Karpas-422 (cell line): ENCODE measurements around the gene CMTM5. TPM values are rescaled to one million over a fixed set of nuclear protein-coding genes. Genes with fewer than 3 reads are reported as not detected.

Experiments
- DNase-seq: peaks from one replicate; pipeline ENCODE4 v3.0.0-alpha.2; 2015
- H2AFZ ChIP-seq: fragments of 200-600 bp; sonication (generic); 2 replicates; pipeline ENCODE4 v1.6.1; 2014; ENCODE audit warnings: antibody characterized with exemption, low read length, mixed read lengths
- H3K27ac ChIP-seq: fragments of 200-600 bp; sonication (generic); 2 replicates; pipeline ENCODE4 v1.5.1; 2014; ENCODE audit warnings: mild to moderate bottlenecking, low read length, moderate library complexity
- H3K27me3 ChIP-seq: fragments of 200-600 bp; sonication (generic); 2 replicates; pipeline ENCODE4 v1.6.1; 2014; ENCODE audit warnings: low read length, mixed read lengths
- H3K36me3 ChIP-seq: fragments of 200-600 bp; sonication (generic); 2 replicates; pipeline ENCODE4 v1.6.1; 2014; ENCODE audit warnings: low read length, mixed read lengths; ENCODE audit not compliant: insufficient read depth
- H3K4me1 ChIP-seq: fragments of 200-600 bp; sonication (generic); 2 replicates; pipeline ENCODE4 v1.6.1; 2014; ENCODE audit warnings: mild to moderate bottlenecking, low read length, mixed read lengths
- H3K4me2 ChIP-seq: fragments of 200-600 bp; sonication (generic); 2 replicates; pipeline ENCODE4 v1.6.1; 2014; ENCODE audit warnings: low read length, low read depth, mild to moderate bottlenecking; ENCODE audit not compliant: poor library complexity, severe bottlenecking
- H3K4me3 ChIP-seq: fragments of 200-600 bp; sonication (generic); 2 replicates; pipeline ENCODE4 v1.5.1; 2014; ENCODE audit warnings: mild to moderate bottlenecking, antibody characterized with exemption, low read length, mixed read lengths
- H3K79me2 ChIP-seq: fragments of 200-600 bp; sonication (generic); 2 replicates; pipeline ENCODE4 v1.6.1; 2014; ENCODE audit warnings: mild to moderate bottlenecking, low read length, mixed read lengths
- H3K9ac ChIP-seq: fragments of 200-600 bp; sonication (generic); 2 replicates; pipeline ENCODE4 v1.6.0; 2014; ENCODE audit warnings: low read length
- H3K9me2 ChIP-seq: fragments of 200-600 bp; sonication (generic), shearing (Covaris generic); replicated peaks from 2 replicates; pipeline ENCODE4 v1.6.0; 2014; ENCODE audit warnings: mild to moderate bottlenecking, low read length, moderate library complexity; ENCODE audit not compliant: insufficient read depth
- H3K9me3 ChIP-seq: fragments of 300-700, 200-600 bp; sonication (generic); 2 replicates; pipeline ENCODE4 v1.6.1; 2014; ENCODE audit warnings: low read length, mixed read lengths
- H4K20me1 ChIP-seq: fragments of 200-600 bp; sonication (generic); 2 replicates; pipeline ENCODE4 v1.6.1; 2014; ENCODE audit warnings: mild to moderate bottlenecking, antibody characterized with exemption, low read length, low read depth; ENCODE audit not compliant: insufficient read depth
- total RNA-seq: library from RNA; depleted of rRNA; stranded (reverse); fragments of >200 nt; shearing (Covaris generic); gene quantifications from 2 replicates; pipeline ENCODE4 v1.2.3, GENCODE V29; 2014; ENCODE audit warnings: low replicate concordance

CMTM5 gene
- total RNA-seq, 1 experiment from 2014 or later: not detected

DNA sequence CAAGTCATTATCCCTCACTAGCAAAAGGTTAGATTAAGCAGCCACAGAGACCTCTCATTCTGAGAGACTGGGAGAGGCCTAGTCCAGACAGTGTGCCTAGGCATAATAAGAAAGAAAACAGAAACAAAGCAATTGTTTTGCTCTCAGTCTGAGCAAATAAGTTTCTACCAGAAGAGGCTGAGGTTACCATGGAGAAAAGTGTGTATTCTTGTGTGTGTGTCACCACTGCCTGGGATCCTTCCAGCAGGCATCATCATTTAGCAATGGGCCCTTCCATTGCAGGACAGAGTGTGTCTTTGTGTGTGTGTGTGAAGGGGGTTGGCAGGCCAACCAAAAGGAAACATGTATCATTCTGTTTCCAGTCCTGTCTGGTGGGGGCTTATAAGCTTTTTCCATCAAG is 15.5 kb upstream of the CMTM5 start:
- no peak for DNase-seq
- H3K9me3 ChIP-seq: no peaks in the 10 kb centered on the region
- no peaks in the 10 kb centered on the region for H3K4me1 ChIP-seq
- H2AFZ ChIP-seq: no peak overlapping the region
- H4K20me1 ChIP-seq: no peaks in the 10 kb centered on the region
- no peaks in the 10 kb centered on the region for H3K9me2 ChIP-seq
- H3K36me3 ChIP-seq: no peaks in the 10 kb centered on the region
- H3K27ac ChIP-seq: no peak overlapping the region
- H3K9ac ChIP-seq: no peak overlapping the region
- no peak overlapping the region for H3K4me3 ChIP-seq
- no peaks in the 10 kb centered on the region for H3K27me3 ChIP-seq
- H3K4me2 ChIP-seq: no peak overlapping the region
- H3K79me2 ChIP-seq: no peaks in the 10 kb centered on the region

DNA sequence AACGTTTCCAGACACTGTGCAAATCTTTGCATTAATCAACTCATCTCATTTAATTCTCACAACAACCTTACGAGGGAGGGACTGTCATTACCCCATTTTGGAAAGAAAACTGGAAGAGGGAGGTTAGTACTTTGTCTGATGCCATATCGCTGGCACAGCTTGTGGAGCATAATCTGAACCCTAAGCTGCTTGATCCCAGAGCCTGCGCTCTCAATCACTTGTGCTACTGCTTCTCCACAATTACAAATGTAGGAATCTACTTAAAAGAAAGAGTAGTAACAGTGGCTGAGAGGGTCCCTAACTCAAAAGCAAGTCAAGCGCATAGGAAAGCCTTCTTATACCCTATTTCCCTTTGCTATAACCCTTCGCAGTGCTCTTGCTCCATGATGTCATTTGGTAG is 15.1 kb upstream of the CMTM5 start:
- H3K27ac ChIP-seq: no peak overlapping the region
- H2AFZ ChIP-seq: no peak overlapping the region
- H3K4me3 ChIP-seq: no peak overlapping the region
- no peaks in the 10 kb centered on the region for H3K79me2 ChIP-seq
- H3K36me3 ChIP-seq: no peaks in the 10 kb centered on the region
- no peaks in the 10 kb centered on the region for H4K20me1 ChIP-seq
- no peaks in the 10 kb centered on the region for H3K4me1 ChIP-seq
- H3K9me2 ChIP-seq: no peaks in the 10 kb centered on the region
- DNase-seq: no peak
- H3K9me3 ChIP-seq: no peaks in the 10 kb centered on the region
- no peaks in the 10 kb centered on the region for H3K27me3 ChIP-seq
- no peak overlapping the region for H3K9ac ChIP-seq
- H3K4me2 ChIP-seq: no peak overlapping the region

DNA sequence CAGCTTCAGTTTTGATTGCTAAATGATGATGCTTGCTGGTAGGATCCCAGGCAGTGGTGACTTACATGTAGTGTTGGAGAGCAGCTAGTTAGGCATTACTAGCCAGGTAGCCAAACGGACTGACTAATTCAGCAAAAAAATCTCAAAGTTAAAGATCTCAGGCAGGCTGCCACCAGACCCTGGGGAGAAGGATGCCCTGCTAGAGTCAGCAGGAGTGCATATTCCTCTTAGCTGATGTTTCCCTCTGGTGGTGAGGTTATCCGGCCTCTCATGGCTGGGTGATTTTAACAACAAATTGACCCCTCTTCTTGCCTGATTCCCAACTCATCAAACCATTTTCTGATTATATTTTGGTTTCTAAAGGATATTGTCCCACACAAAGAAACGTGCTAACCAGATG is 14.6 kb upstream of the CMTM5 start:
- DNase-seq: no peak
- no peaks in the 10 kb centered on the region for H3K9me2 ChIP-seq
- no peaks in the 10 kb centered on the region for H3K9me3 ChIP-seq
- H4K20me1 ChIP-seq: no peaks in the 10 kb centered on the region
- no peaks in the 10 kb centered on the region for H3K36me3 ChIP-seq
- no peak overlapping the region for H3K27ac ChIP-seq
- no peak overlapping the region for H2AFZ ChIP-seq
- H3K9ac ChIP-seq: no peak overlapping the region
- no peaks in the 10 kb centered on the region for H3K27me3 ChIP-seq
- no peak overlapping the region for H3K4me2 ChIP-seq
- H3K4me3 ChIP-seq: no peak overlapping the region
- H3K4me1 ChIP-seq: no peaks in the 10 kb centered on the region
- no peaks in the 10 kb centered on the region for H3K79me2 ChIP-seq

DNA sequence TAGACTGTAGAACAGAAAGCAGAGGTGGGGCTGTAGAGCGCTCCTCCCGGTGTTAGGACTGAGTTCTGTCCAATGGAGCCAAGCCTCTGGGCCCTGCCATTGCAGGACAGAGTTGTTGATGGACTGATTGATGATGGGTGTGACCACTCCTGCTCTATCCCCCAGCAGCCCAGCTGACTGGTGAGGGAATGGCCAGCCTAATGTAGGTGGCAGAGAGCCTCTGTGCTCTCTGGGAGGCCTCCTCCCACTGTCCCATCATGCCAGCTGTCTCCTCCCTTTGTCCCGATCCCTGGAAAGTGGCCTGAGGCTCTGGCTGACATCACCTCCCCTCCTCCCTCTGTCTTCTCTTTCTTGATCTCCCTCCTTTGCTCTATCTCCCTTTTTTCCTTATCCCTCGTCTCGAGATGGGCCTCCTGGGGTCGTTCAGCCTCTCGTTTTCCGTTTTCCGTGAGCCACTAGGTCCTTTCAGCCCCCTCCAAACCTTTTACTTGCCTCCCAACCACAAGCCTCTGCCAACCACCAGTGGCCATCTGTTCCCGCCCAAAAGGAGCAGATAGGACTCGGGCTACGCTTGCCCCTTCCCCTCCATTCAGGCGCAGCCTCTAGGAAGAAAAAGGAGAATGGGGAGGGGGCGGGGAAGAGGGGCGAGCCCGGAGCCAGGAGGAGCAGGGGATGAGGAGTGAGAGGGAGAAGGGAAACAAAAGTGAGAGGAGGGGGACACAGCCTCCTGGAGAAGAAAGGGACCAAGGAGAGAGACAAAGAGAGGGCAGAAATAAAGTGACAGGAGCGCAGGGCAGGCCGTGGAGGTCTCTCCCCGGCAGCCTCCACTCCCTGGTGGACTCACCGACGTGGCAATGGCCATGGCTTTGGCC is 12.4 kb upstream of the CMTM5 start:
- no peaks in the 10 kb centered on the region for H3K79me2 ChIP-seq
- H3K9me3 ChIP-seq: no peaks in the 10 kb centered on the region
- no peak overlapping the region for H3K4me3 ChIP-seq
- no peak overlapping the region for H3K27ac ChIP-seq
- H4K20me1 ChIP-seq: no peaks in the 10 kb centered on the region
- H2AFZ ChIP-seq: no peak overlapping the region
- no peak overlapping the region for H3K9ac ChIP-seq
- H3K4me2 ChIP-seq: no peak overlapping the region
- no peaks in the 10 kb centered on the region for H3K9me2 ChIP-seq
- no peaks in the 10 kb centered on the region for H3K36me3 ChIP-seq
- no peaks in the 10 kb centered on the region for H3K4me1 ChIP-seq
- no peaks in the 10 kb centered on the region for H3K27me3 ChIP-seq
- no peak for DNase-seq

DNA sequence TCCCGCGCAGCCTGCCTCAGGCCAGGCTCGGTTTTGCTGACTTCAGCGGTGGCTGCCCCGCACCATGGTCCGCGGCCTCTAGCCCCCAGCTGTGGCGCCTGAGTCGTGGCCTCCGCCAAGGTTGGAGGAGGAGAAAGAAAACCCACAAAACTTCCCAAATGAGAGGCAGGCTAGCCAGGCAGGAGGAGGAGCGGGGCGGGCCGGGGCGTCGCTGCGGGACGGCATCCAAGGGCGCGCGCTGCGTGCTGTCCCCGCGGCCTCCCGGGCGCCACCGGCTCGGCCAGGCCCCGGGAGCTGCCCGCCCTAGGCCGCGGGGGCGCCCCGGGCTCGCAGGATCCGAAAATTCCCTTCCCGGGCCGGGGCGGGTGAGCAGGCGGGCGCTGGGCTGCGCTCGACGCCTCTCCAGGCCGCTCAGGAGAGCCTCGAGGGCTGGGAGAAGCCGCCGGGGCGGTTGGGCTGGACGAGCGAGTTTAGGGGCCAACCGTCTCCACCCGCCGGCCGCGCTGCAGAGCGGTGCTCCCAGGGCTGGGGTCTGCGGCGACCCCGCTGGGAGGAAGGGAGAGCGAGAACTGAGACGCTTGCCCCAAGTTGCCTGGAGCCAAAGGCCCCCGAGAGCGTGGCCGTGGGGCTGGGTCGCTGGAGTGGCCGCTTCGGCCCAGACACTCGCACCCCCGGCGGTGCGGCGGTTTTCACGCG is 11.7 kb upstream of the CMTM5 start, which contains the start of gene EFS:
Gene EFS (minus strand): TSS at position 137 of the 696 bp plus-strand sequence. CDS start 147 bp downstream, outside the sequence.
- no peaks in the 10 kb centered on the region for H3K9me3 ChIP-seq
- no peak within 1 kb of the TSS for H3K4me2 ChIP-seq
- no peak within 1 kb of the TSS for H3K4me3 ChIP-seq
- no peak within 1 kb of the TSS for H3K27ac ChIP-seq
- DNase-seq: no peak
- no peaks in the 10 kb centered on the region for H4K20me1 ChIP-seq
- no peaks in the 10 kb centered on the region for H3K36me3 ChIP-seq
- no peak within 1 kb of the TSS for H2AFZ ChIP-seq
- no peaks in the 10 kb centered on the region for H3K79me2 ChIP-seq
- no peak within 1 kb of the TSS for H3K9ac ChIP-seq
- no peaks in the 10 kb centered on the region for H3K27me3 ChIP-seq
- no peaks in the 10 kb centered on the region for H3K9me2 ChIP-seq
- no peaks in the 10 kb centered on the region for H3K4me1 ChIP-seq

DNA sequence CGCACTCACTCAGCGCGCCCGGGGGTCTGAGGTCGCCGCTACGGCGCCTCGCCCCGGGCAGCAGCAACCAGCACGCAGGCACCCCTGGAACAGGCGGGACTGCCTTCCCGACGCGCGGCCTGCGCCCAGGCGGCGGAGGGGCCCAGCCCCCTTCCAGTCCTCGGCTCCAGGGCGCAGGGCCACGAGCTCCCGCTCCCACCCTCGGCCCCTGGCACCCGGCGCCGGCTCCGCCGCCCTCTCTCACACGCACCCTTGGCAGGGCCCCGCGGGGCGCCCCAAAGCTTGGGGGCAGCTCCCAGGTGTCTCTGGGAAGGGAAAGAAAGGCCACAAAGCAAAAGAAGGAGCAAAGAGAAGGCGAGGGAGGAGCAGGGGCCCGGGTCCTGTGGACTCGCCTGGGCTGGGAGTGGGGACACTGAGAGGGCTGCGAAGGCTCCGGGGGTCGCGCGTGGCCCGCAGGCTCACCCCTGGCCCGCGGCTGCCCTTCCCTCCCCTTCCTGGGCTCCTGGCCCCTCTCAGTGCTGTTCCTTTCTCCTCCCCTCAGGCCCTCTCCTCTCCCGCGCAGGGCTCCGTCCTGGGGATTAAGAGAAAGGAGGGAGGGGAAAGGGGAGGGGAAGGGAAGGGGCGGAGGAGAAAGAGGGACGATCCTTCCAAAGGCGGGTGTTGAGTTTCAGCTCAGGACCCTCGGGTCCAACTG is 11.0 kb upstream of the CMTM5 start:
- no peaks in the 10 kb centered on the region for H3K79me2 ChIP-seq
- no peaks in the 10 kb centered on the region for H4K20me1 ChIP-seq
- H3K4me1 ChIP-seq: no peaks in the 10 kb centered on the region
- no peak overlapping the region for H3K9ac ChIP-seq
- DNase-seq: no peak
- no peak overlapping the region for H3K4me3 ChIP-seq
- no peak overlapping the region for H3K27ac ChIP-seq
- H3K9me2 ChIP-seq: no peaks in the 10 kb centered on the region
- H3K27me3 ChIP-seq: no peaks in the 10 kb centered on the region
- no peak overlapping the region for H2AFZ ChIP-seq
- H3K9me3 ChIP-seq: no peaks in the 10 kb centered on the region
- H3K36me3 ChIP-seq: no peaks in the 10 kb centered on the region
- H3K4me2 ChIP-seq: no peak overlapping the region

DNA sequence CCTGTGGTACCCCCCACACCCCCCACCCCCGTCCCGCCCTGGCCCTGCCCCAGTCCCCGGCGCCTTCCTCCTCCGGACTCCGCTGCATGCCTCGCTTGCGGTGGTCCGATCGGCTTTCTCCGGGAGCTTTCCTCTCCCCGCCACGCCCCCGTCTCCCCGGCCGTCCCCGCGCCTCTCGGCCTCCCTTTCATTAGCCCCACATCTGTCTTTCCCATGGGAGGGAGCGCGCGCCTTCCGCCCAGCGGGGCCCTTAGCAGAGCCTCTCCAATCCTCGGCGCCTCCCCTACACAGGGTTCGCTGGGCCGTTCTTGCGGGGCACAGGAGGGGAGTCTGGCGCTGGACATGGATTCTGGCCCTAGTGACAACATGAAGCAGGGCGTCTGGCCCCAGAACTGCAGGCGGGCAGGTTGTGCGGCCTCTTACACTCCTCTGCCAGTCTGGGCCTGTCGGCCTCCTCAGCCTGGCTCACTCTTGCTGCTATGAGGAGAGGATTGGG is 10.4 kb upstream of the CMTM5 start:
- Histone ChIP-seq H3K4me1 (no peaks in the 10 kb centered on the region), H3K36me3 (no peaks in the 10 kb centered on the region), H3K27ac (no peak overlapping the region), H3K4me3 (no peak overlapping the region), H3K9me2 (no peaks in the 10 kb centered on the region), H3K9me3 (no peaks in the 10 kb centered on the region), H3K27me3 (no peaks in the 10 kb centered on the region), H2AFZ (no peak overlapping the region), H4K20me1 (no peaks in the 10 kb centered on the region), H3K79me2 (no peaks in the 10 kb centered on the region), H3K9ac (no peak overlapping the region), H3K4me2 (no peak overlapping the region)
- no peak for DNase-seq

DNA sequence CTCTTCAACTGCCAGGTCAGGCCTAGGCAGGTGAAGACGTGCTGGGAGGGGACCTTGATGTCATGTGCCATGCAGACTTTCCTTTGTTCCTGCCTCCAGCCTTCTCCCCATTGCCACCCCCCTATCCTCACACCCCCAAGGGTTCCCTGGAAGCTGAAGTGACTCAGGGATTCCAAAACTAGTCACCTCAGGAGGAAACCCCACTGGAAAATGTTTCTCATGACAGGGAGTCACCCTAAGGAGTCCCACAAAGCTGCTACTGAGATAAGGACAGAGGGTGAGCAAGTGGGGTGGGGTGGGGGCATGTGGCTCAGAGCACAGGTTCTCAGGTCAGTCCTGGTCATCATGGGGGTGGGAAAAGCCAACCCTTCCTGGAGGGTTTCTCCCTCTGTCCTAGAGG is 6.6 kb upstream of the CMTM5 start:
- H3K4me2 ChIP-seq: no peak overlapping the region
- no peak overlapping the region for H3K27ac ChIP-seq
- no peak overlapping the region for H2AFZ ChIP-seq
- H3K9ac ChIP-seq: no peak overlapping the region
- no peaks in the 10 kb centered on the region; the same call in 1 of the 2 replicates for H4K20me1 ChIP-seq
- H3K9me3 ChIP-seq: no peaks in the 10 kb centered on the region
- H3K4me3 ChIP-seq: no peak overlapping the region
- H3K36me3 ChIP-seq: no peaks in the 10 kb centered on the region
- no peaks in the 10 kb centered on the region for H3K4me1 ChIP-seq
- no peaks in the 10 kb centered on the region for H3K9me2 ChIP-seq
- no peak for DNase-seq
- no peaks in the 10 kb centered on the region for H3K79me2 ChIP-seq
- H3K27me3 ChIP-seq: no peaks in the 10 kb centered on the region
